ENCODE results near the gene GLRX3. TPM values are rescaled to one million over a fixed set of nuclear protein-coding genes. Genes with fewer than 3 reads are reported as not detected.

The GLRX3 gene
- total RNA-seq, 4 donors from 2014 or later: 41.0 to 68.0 (median 50.1) TPM

DNA sequence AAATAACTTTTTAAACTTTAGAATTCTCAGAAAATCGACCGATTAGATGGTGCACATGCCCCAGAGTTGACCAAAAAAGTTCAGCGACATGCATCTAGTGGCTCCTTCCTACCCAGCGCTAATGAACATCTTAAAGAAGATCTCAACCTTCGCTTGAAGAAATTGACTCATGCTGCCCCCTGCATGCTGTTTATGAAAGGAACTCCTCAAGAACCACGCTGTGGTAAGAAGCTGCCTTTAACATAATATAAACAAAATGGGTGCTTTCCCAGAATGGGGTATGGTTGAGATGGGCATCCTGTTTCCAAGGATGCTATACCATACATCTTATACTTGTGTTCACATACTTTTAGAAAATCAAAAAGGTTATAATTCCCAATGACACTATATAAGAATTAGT, 24.6 kb downstream of the GLRX3 start:
- Histone ChIP-seq H3K9me3 (no peaks in the 10 kb centered on the region), H3K27me3 (no peaks in the 10 kb centered on the region), H3K4me1 (no peaks in the 10 kb centered on the region), H3K36me3 (peaks cover 0 to 46% of the 10 kb centered on the region in 2 donors), H3K4me3 (no peak overlapping the region), H3K27ac (no peak overlapping the region)
- TF ChIP-seq POLR2A (IDR thresholded peaks at IDR 0.05): no peak
- TF ChIP-seq, protein P1, sequence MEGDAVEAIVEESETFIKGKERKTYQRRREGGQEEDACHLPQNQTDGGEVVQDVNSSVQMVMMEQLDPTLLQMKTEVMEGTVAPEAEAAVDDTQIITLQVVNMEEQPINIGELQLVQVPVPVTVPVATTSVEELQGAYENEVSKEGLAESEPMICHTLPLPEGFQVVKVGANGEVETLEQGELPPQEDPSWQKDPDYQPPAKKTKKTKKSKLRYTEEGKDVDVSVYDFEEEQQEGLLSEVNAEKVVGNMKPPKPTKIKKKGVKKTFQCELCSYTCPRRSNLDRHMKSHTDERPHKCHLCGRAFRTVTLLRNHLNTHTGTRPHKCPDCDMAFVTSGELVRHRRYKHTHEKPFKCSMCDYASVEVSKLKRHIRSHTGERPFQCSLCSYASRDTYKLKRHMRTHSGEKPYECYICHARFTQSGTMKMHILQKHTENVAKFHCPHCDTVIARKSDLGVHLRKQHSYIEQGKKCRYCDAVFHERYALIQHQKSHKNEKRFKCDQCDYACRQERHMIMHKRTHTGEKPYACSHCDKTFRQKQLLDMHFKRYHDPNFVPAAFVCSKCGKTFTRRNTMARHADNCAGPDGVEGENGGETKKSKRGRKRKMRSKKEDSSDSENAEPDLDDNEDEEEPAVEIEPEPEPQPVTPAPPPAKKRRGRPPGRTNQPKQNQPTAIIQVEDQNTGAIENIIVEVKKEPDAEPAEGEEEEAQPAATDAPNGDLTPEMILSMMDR (IDR thresholded peaks at IDR 0.05 in 4 of 5, conservative IDR thresholded peaks at IDR 0.05 in 1 of 5): no peak
- intact Hi-C loops (cut with DNase I; ENCODE audit: low total_unique reads) (no loop called here), in situ Hi-C loops (cut with MboI; ENCODE audit: low sequenced_read_pairs in 4 of 4) (no loop called here)
- DNase-seq: no peak
- no peak for ATAC-seq

DNA sequence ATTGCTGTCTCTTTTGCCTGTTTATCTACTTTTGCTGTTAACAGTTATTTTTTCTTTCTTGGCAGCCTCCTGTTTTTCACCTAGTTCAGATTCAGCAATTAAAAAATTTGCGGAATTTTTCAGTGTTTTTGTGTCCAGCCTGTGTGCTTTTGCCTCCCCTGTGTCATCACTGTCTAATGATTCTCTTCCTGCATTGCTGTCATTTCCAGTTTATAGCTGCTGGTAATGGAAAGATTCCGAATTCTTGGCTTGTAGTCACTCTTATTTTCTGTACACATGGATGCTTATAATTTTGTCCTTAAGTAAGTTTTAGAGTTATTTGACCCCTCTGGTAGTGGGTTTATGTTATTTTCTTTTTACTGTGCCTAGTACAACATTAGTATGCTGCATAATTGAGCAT, 25.1 kb downstream of the GLRX3 start:
- intact Hi-C loops (cut with DNase I; ENCODE audit: low total_unique reads): no loop called here
- TF ChIP-seq, protein P1 (IDR thresholded peaks at IDR 0.05 in 4 of 5, conservative IDR thresholded peaks at IDR 0.05 in 1 of 5): no peak
- no peak for TF ChIP-seq POLR2A (IDR thresholded peaks at IDR 0.05)
- H3K36me3 ChIP-seq: peaks cover 0 to 50% of the 10 kb centered on the region in 2 donors

DNA sequence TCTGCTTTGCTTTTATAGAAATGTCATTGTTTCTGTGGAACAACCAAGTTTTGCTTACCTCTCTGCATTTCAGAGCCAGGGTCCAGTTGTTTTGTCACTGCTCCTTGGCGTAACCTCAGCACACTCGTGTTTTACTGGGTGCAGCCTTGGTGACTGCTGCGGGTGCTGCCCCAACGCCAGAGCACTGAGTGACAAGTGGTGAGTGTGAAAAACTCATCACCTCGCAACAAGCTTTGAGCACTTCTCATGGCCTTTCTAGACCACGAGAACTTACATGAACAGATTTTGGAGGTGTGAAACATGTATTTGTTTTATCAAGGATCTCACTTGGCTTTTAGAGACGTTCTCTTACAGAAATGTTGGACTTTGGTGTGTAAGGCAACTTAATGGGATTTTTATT, 31.0 kb downstream of the GLRX3 start:
- H3K36me3 ChIP-seq: peaks cover 0 to 57% of the 10 kb centered on the region in 2 donors
- H3K9me3 ChIP-seq: no peaks in the 10 kb centered on the region
- in situ Hi-C loops (cut with MboI; ENCODE audit: low sequenced_read_pairs in 4 of 4) (no loop called here), intact Hi-C loops (cut with DNase I; ENCODE audit: low total_unique reads) (no loop called here)
- ATAC-seq (no peak), DNase-seq (no peak)
- no peak overlapping the region for H3K27ac ChIP-seq
- H3K4me3 ChIP-seq: no peak overlapping the region
- H3K27me3 ChIP-seq: no peaks in the 10 kb centered on the region
- TF ChIP-seq, protein P1 (IDR thresholded peaks at IDR 0.05 in 4 of 5, conservative IDR thresholded peaks at IDR 0.05 in 1 of 5): no peak
- no peak for TF ChIP-seq POLR2A (IDR thresholded peaks at IDR 0.05)
- H3K4me1 ChIP-seq: no peaks in the 10 kb centered on the region

More for the DNA sequence above, 25.1 kb downstream of the GLRX3 start:
- DNase-seq (no peak), ATAC-seq (no peak)
- Histone ChIP-seq H3K9me3 (no peaks in the 10 kb centered on the region), H3K27me3 (no peaks in the 10 kb centered on the region), H3K27ac (no peak overlapping the region), H3K4me1 (no peaks in the 10 kb centered on the region), H3K4me3 (no peak overlapping the region)
- in situ Hi-C loops (cut with MboI; ENCODE audit: low sequenced_read_pairs in 4 of 4): no loop called here

DNA sequence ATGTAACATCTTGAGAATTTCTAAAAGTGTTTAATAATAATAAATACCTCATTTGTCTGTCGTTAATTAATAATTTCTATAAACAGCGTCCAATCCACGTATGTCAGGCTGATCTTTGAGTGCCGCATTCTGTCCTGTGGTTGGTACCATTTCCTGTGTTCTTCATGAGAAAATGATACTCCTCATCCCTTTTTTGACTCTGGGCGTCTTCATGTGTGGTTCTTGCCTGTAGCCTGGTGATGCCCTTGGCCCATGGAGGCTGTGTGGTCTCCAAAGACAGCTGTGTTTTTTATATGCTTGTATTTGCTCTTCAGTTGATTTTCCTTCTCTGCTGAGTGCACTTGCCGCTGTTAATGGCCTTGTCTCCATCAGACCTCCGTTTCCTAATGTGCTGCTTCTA, 31.5 kb downstream of the GLRX3 start:
- Histone ChIP-seq H3K4me1 (no peaks in the 10 kb centered on the region), H3K36me3 (peaks cover 0 to 52% of the 10 kb centered on the region in 2 donors), H3K4me3 (no peak overlapping the region), H3K27me3 (no peaks in the 10 kb centered on the region), H3K27ac (no peak overlapping the region), H3K9me3 (no peaks in the 10 kb centered on the region)
- TF ChIP-seq POLR2A (IDR thresholded peaks at IDR 0.05): no peak
- TF ChIP-seq, protein P1 (IDR thresholded peaks at IDR 0.05 in 4 of 5, conservative IDR thresholded peaks at IDR 0.05 in 1 of 5): no peak
- intact Hi-C loops (cut with DNase I; ENCODE audit: low total_unique reads): no loop called here
- DNase-seq (no peak), ATAC-seq (no peak)
- in situ Hi-C loops (cut with MboI; ENCODE audit: low sequenced_read_pairs in 4 of 4): no loop called here

Measured in gastrocnemius medialis (tissue), 4 donors.